Keratinocyte (primary cell): ENCODE measurements around the gene RPL39L. TPM values are rescaled to one million over a fixed set of nuclear protein-coding genes. Genes with fewer than 3 reads are reported as not detected.

Experiments
- DNase-seq: peaks from one replicate; pipeline ENCODE4 v3.0.0-alpha.2; 2011; ENCODE audit warnings: low read depth, missing footprints, low spot score
- FAIRE-seq: peaks from 2 replicates; lab custom pipeline; 2011; peaks lifted over from hg19 to GRCh38; lab: Jason Lieb, UNC
- H2AFZ ChIP-seq: 2 replicates; pipeline ENCODE4 v1.6.0; 2012; ENCODE audit warnings: low read length, control low read depth, inconsistent platforms; ENCODE audit not compliant: control insufficient read depth
- H3K27ac ChIP-seq: 2 replicates; pipeline ENCODE4 v1.5.1; 2011; ENCODE audit warnings: low read length; ENCODE audit not compliant: control insufficient read depth, insufficient read depth
- H3K27me3 ChIP-seq: 3 replicates; pipeline ENCODE4 v1.6.0; 2011; ENCODE audit warnings: low read length; ENCODE audit not compliant: control insufficient read depth, insufficient read depth; ENCODE audit errors: extremely low read depth
- H3K36me3 ChIP-seq, 2 experiments: 2 replicates in 1 of 2; 3 replicates in 1 of 2; pipeline ENCODE4 v1.5.1; 2011; ENCODE audit warnings: low read length in 2 of 2, mild to moderate bottlenecking in 1 of 2; ENCODE audit not compliant: control insufficient read depth in 2 of 2, insufficient read depth in 2 of 2; ENCODE audit errors: extremely low read depth in 1 of 2
- H3K4me1 ChIP-seq: 3 replicates; pipeline ENCODE4 v1.5.1; 2011; ENCODE audit warnings: low read length; ENCODE audit not compliant: control insufficient read depth, insufficient read depth; ENCODE audit errors: extremely low read depth
- H3K4me2 ChIP-seq: 3 replicates; pipeline ENCODE4 v1.6.0; 2011; ENCODE audit warnings: low read depth, low read length; ENCODE audit not compliant: control insufficient read depth, insufficient read depth; ENCODE audit errors: extremely low read depth
- H3K4me3 ChIP-seq, 3 experiments: fragments of 200-600 bp in 1 of 3; sonication (generic) in 1 of 3; 2 replicates in 2 of 3; 3 replicates in 1 of 3; pipeline ENCODE4 v1.5.1; 2011 to 2016; ENCODE audit warnings: low read length in 3 of 3, mild to moderate bottlenecking in 3 of 3, control low read depth in 2 of 3, inconsistent platforms in 1 of 3, low read depth in 1 of 3, mixed read lengths in 1 of 3, mixed run types in 1 of 3, moderate library complexity in 1 of 3; ENCODE audit not compliant: control insufficient read depth in 2 of 3, insufficient read depth in 2 of 3; ENCODE audit errors: extremely low read depth in 1 of 3
- H3K79me2 ChIP-seq: 2 replicates; pipeline ENCODE4 v1.6.0; 2012; ENCODE audit warnings: low read length; ENCODE audit not compliant: control insufficient read depth, insufficient read depth
- H3K9ac ChIP-seq: 3 replicates; pipeline ENCODE4 v1.6.0; 2011; ENCODE audit warnings: low read length; ENCODE audit not compliant: control insufficient read depth, insufficient read depth; ENCODE audit errors: extremely low read depth
- H3K9me1 ChIP-seq: 3 replicates; pipeline ENCODE4 v1.6.0; 2011; ENCODE audit warnings: low read length; ENCODE audit not compliant: control insufficient read depth, insufficient read depth; ENCODE audit errors: extremely low read depth
- H3K9me3 ChIP-seq: 2 replicates; pipeline ENCODE4 v1.5.1; 2012; ENCODE audit warnings: low read depth, low read length; ENCODE audit not compliant: control insufficient read depth
- H4K20me1 ChIP-seq: 3 replicates; pipeline ENCODE4 v1.6.0; 2011; ENCODE audit warnings: low read length; ENCODE audit not compliant: control insufficient read depth, insufficient read depth; ENCODE audit errors: extremely low read depth
- EZH2 ChIP-seq: IDR thresholded peaks from one replicate; pipeline ENCODE4 v1.6.1; 2012; ENCODE audit warnings: inconsistent platforms, mild to moderate bottlenecking, low read length, moderate library complexity
- dilution Hi-C: fragments of 300-500 bp; cut with MboI; formaldehyde crosslinking; loops from one replicate; pipeline ENCODE4 v1.7.0; 2020; ENCODE audit warnings: low sequenced_read_pairs; ENCODE audit not compliant: extremely low pct_ligation_motif_present
- polyA plus RNA-seq, 5 experiments: library from polyadenylated mRNA; depleted of rRNA in 3 of 5; stranded (reverse) in 3 of 5; stranded (forward) in 1 of 5; unstranded in 1 of 5; fragments of >200 nt; gene quantifications; 1 replicate in 1 of 5; 2 replicates in 3 of 5; 3 replicates in 1 of 5; pipeline versions ENCODE4 v1.2.1 to v1.2.3, GENCODE V29; 2011 to 2012; ENCODE audit warnings: missing spikeins in 2 of 5, low read depth in 1 of 5, low replicate concordance in 1 of 5
- TF ChIP-seq, protein P1 (sequence below), 3 experiments: IDR thresholded peaks in 1 of 3; conservative IDR thresholded peaks in 1 of 3; optimal IDR thresholded peaks in 1 of 3; 2 replicates in 2 of 3; 3 replicates in 1 of 3; pipeline versions ENCODE3 to v1.5.1; 2011; ENCODE audit warnings: low read length in 3 of 3, mild to moderate bottlenecking in 3 of 3, moderate library complexity in 2 of 3, control low read depth in 1 of 3, inconsistent platforms in 1 of 3; ENCODE audit not compliant: insufficient read depth in 2 of 3; ENCODE audit errors: extremely low read depth in 1 of 3

RPL39L gene
- polyA plus RNA-seq, 1 donor (not counting 4 experiments of a cell fraction or from before 2014, with no cell fraction given), result 20.0 TPM

DNA sequence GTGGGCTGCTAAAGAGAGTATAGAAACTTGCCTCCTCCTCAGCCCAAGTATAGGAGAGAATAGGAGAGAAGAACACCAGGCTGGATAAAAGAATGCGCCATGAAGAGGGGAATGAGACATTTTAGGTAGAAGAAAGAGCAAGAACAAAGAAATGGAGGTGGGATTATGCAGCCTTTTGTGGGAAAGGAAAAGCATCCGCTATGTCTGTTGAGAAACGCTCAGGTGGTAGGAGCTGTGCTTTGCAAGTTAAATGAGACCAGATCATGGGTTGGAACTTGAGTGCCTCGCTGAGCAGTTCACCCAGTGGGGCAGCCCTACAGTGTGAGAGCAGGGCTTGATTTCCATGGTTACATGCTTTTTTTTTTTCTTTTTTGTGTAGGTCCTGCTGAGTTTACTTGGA is 46.5 kb upstream of the RPL39L start:
- no peak for FAIRE-seq
- dilution Hi-C loops, result no loop called here
- no peak overlapping the region for H3K4me2 ChIP-seq

DNA sequence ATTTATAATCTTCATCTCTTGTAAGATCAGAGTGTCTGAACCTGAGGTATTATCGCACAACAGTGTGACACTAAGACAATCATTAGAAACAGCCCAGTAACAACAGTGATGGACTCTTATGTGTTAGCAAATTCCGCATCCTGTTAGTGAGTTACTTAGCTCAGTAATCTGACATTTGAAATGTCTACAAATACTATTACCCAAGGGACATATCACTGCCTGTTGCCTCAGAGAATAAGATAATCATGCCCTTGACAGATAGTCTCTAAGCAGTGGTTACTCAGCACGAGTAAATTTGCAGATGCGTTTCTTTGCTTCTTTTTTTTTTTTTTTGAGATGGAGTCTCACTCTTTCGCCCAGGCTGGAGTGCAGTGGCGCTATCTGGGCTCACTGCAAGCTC is 44.6 kb upstream of the RPL39L start:
- Histone ChIP-seq H3K9me3 (no peaks in the 10 kb centered on the region), H3K27me3 (no peaks in the 10 kb centered on the region), H4K20me1 (no peaks in the 10 kb centered on the region), H3K79me2 (no peaks in the 10 kb centered on the region), H3K9me1 (no peaks in the 10 kb centered on the region), H3K4me2 (no peak overlapping the region), H3K27ac (no peak overlapping the region), H2AFZ (no peak overlapping the region), H3K4me1 (peaks cover 24% of the 10 kb centered on the region), H3K9ac (no peak overlapping the region), H3K36me3 (no peaks in the 10 kb centered on the region), H3K4me3 (no peak overlapping the region)
- dilution Hi-C loops, result no loop called here
- no peak for TF ChIP-seq EZH2
- TF ChIP-seq, protein P1, sequence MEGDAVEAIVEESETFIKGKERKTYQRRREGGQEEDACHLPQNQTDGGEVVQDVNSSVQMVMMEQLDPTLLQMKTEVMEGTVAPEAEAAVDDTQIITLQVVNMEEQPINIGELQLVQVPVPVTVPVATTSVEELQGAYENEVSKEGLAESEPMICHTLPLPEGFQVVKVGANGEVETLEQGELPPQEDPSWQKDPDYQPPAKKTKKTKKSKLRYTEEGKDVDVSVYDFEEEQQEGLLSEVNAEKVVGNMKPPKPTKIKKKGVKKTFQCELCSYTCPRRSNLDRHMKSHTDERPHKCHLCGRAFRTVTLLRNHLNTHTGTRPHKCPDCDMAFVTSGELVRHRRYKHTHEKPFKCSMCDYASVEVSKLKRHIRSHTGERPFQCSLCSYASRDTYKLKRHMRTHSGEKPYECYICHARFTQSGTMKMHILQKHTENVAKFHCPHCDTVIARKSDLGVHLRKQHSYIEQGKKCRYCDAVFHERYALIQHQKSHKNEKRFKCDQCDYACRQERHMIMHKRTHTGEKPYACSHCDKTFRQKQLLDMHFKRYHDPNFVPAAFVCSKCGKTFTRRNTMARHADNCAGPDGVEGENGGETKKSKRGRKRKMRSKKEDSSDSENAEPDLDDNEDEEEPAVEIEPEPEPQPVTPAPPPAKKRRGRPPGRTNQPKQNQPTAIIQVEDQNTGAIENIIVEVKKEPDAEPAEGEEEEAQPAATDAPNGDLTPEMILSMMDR (optimal IDR thresholded peaks at IDR 0.05 in 1 of 3, IDR thresholded peaks at IDR 0.05 in 1 of 3, conservative IDR thresholded peaks at IDR 0.05 in 1 of 3; ENCODE audit: extremely low read depth in 1 of 3, insufficient read depth in 2 of 3, low read length in 3 of 3), result no peak
- FAIRE-seq (peak; percentile 36), DNase-seq (no peak)

More for the DNA sequence above, 46.5 kb upstream of the RPL39L start:
- DNase-seq, result no peak
- no peaks in the 10 kb centered on the region for H3K9me3 ChIP-seq
- no peaks in the 10 kb centered on the region for H3K36me3 ChIP-seq
- H2AFZ ChIP-seq, result no peak overlapping the region
- H3K27ac ChIP-seq, result no peak overlapping the region
- peaks cover 24% of the 10 kb centered on the region for H3K4me1 ChIP-seq
- no peaks in the 10 kb centered on the region for H3K27me3 ChIP-seq
- H3K9ac ChIP-seq, result no peak overlapping the region
- no peaks in the 10 kb centered on the region for H3K9me1 ChIP-seq
- no peak overlapping the region for H3K4me3 ChIP-seq
- TF ChIP-seq, protein P1 (optimal IDR thresholded peaks at IDR 0.05 in 1 of 3, IDR thresholded peaks at IDR 0.05 in 1 of 3, conservative IDR thresholded peaks at IDR 0.05 in 1 of 3; ENCODE audit: extremely low read depth in 1 of 3, insufficient read depth in 2 of 3, low read length in 3 of 3), result no peak
- no peak for TF ChIP-seq EZH2
- no peaks in the 10 kb centered on the region for H4K20me1 ChIP-seq
- H3K79me2 ChIP-seq, result no peaks in the 10 kb centered on the region
